H1 (cell line): ENCODE measurements around the gene C1orf21. TPM values are rescaled to one million over a fixed set of nuclear protein-coding genes. Genes with fewer than 3 reads are reported as not detected.

Experiments used
- CTCF ChIA-PET: fragments of 300-600 bp; sonication (Branson Sonifier 250); formaldehyde crosslinking; loops from one replicate; lab custom pipeline; 2021; ENCODE audit not compliant: partially characterized antibody; lab: Charles Lee
- POLR2A ChIA-PET: fragments of 300-600 bp; sonication (Branson Sonifier 250); formaldehyde crosslinking; loops from one replicate; lab custom pipeline; 2021; ENCODE audit warnings: inconsistent platforms; ENCODE audit not compliant: partially characterized antibody; lab: Charles Lee
- DNase-seq, 2 experiments: peaks; one replicate each; pipeline versions ENCODE4 v3.0.0 to v3.0.0-alpha.2; 2010 to 2022; ENCODE audit warnings: low spot score in 2 of 2, low read depth in 1 of 2, mixed read lengths in 1 of 2
- FAIRE-seq: peaks from 2 replicates; lab custom pipeline; 2011; peaks lifted over from hg19 to GRCh38; lab: Jason Lieb, UNC
- H2AFZ ChIP-seq: 2 replicates; pipeline ENCODE4 v1.8.1; 2012; ENCODE audit warnings: low read length, inconsistent platforms
- H2AK5ac ChIP-seq: 2 replicates; pipeline ENCODE4 v1.6.1; 2013; ENCODE audit warnings: low read depth, low read length
- H2BK120ac ChIP-seq: replicated peaks from 2 replicates; pipeline ENCODE3; 2013; ENCODE audit warnings: low read depth, low read length, inconsistent platforms
- H2BK12ac ChIP-seq: 2 replicates; pipeline ENCODE4 v1.6.1; 2013; ENCODE audit warnings: low read depth, low read length
- H2BK15ac ChIP-seq: 2 replicates; pipeline ENCODE4 v1.6.1; 2013; ENCODE audit warnings: low read length
- H2BK20ac ChIP-seq: 2 replicates; pipeline ENCODE4 v1.6.1; 2013; ENCODE audit warnings: low read length
- H2BK5ac ChIP-seq: 2 replicates; pipeline ENCODE4 v1.6.1; 2013; ENCODE audit warnings: low read depth, low read length
- H3K14ac ChIP-seq: 2 replicates; pipeline ENCODE4 v1.6.1; 2013; ENCODE audit warnings: inconsistent platforms; ENCODE audit not compliant: insufficient read length
- H3K18ac ChIP-seq: 2 replicates; pipeline ENCODE4 v1.6.1; 2013; ENCODE audit warnings: low read length; ENCODE audit errors: extremely low read depth
- H3K23ac ChIP-seq: 2 replicates; pipeline ENCODE4 v1.6.1; 2013; ENCODE audit warnings: inconsistent platforms; ENCODE audit not compliant: insufficient read length
- H3K23me2 ChIP-seq: 2 replicates; pipeline ENCODE4 v1.6.1; 2013; ENCODE audit warnings: low read depth, low read length
- H3K27ac ChIP-seq: 2 replicates; pipeline ENCODE4 v1.6.1; 2011; ENCODE audit warnings: low read depth, low read length, inconsistent platforms
- H3K27me3 ChIP-seq, 4 experiments: replicated peaks in 1 of 4; 1 replicate in 1 of 4; 2 replicates in 3 of 4; pipeline versions ENCODE4 v1.6.1 to v1.8.1; 2011 to 2013; ENCODE audit warnings: low read length in 3 of 4, mild to moderate bottlenecking in 3 of 4, inconsistent platforms in 2 of 4, mixed read lengths in 2 of 4, moderate library complexity in 1 of 4; ENCODE audit not compliant: control insufficient read depth in 3 of 4, insufficient read depth in 3 of 4; ENCODE audit errors: extremely low read depth in 1 of 4
- H3K36me3 ChIP-seq, 4 experiments: 2 replicates each; pipeline versions ENCODE4 v1.6.1 to v1.8.1; 2011 to 2013; ENCODE audit warnings: mild to moderate bottlenecking in 4 of 4, low read length in 3 of 4, moderate library complexity in 2 of 4, control low read depth in 1 of 4, inconsistent platforms in 1 of 4; ENCODE audit not compliant: insufficient read depth in 4 of 4, control insufficient read depth in 2 of 4
- H3K4ac ChIP-seq: replicated peaks from 2 replicates; pipeline ENCODE3; 2013; ENCODE audit warnings: low read length, low read depth, mixed read lengths, inconsistent platforms; ENCODE audit not compliant: insufficient read length
- H3K4me1 ChIP-seq, 4 experiments: replicated peaks in 1 of 4; 1 replicate in 1 of 4; 2 replicates in 3 of 4; pipeline versions ENCODE4 v1.6.1 to v1.8.1; 2011 to 2013; ENCODE audit warnings: low read length in 3 of 4, inconsistent platforms in 2 of 4, mixed read lengths in 1 of 4; ENCODE audit not compliant: insufficient read depth in 4 of 4, control insufficient read depth in 3 of 4
- H3K4me2 ChIP-seq, 2 experiments: 2 replicates each; pipeline versions ENCODE4 v1.6.1 to v1.8.1; 2011 to 2013; ENCODE audit warnings: low read depth in 2 of 2, low read length in 2 of 2, control low read depth in 1 of 2, inconsistent platforms in 1 of 2, mild to moderate bottlenecking in 1 of 2; ENCODE audit not compliant: insufficient read depth in 1 of 2
- H3K4me3 ChIP-seq, 4 experiments: fragments of 200-600, 300-600 bp in 1 of 4; sonication (generic), shearing (Covaris generic), sonication (Bioruptor Twin) in 1 of 4; 2 replicates each; pipeline versions ENCODE4 v1.5.1 to v1.8.1; 2011 to 2016; ENCODE audit warnings: low read length in 4 of 4, low read depth in 3 of 4, control low read depth in 2 of 4, inconsistent platforms in 2 of 4, mild to moderate bottlenecking in 2 of 4, mixed read lengths in 1 of 4, moderate library complexity in 1 of 4; ENCODE audit not compliant: insufficient read depth in 2 of 4; ENCODE audit errors: extremely low read depth in 1 of 4
- H3K56ac ChIP-seq: replicated peaks from 2 replicates; pipeline ENCODE3; 2013; ENCODE audit warnings: low read depth, mild to moderate bottlenecking, mixed read lengths, low read length, inconsistent platforms; ENCODE audit not compliant: insufficient read length
- H3K79me1 ChIP-seq: 2 replicates; pipeline ENCODE4 v1.6.1; 2013; ENCODE audit warnings: low read depth, low read length, control low read depth
- H3K79me2 ChIP-seq, 2 experiments: 2 replicates each; pipeline versions ENCODE4 v1.6.1 to v1.8.1; 2012 to 2013; ENCODE audit warnings: low read length in 2 of 2, mild to moderate bottlenecking in 2 of 2, inconsistent platforms in 1 of 2; ENCODE audit not compliant: insufficient read depth in 2 of 2, control insufficient read depth in 1 of 2
- H3K9ac ChIP-seq, 4 experiments: replicated peaks in 1 of 4; 1 replicate in 1 of 4; 2 replicates in 3 of 4; pipeline versions ENCODE4 v1.6.1 to v1.8.1; 2011 to 2013; ENCODE audit warnings: low read depth in 3 of 4, low read length in 3 of 4, control low read depth in 2 of 4, mild to moderate bottlenecking in 2 of 4, moderate library complexity in 2 of 4, inconsistent platforms in 1 of 4; ENCODE audit errors: extremely low read depth in 1 of 4
- H3K9me3 ChIP-seq, 2 experiments: 2 replicates each; pipeline versions ENCODE4 v1.6.1 to v1.8.1; 2012 to 2013; ENCODE audit warnings: mild to moderate bottlenecking in 2 of 2, moderate library complexity in 2 of 2, control low read depth in 1 of 2, inconsistent platforms in 1 of 2, low read depth in 1 of 2, low read length in 1 of 2, mixed read lengths in 1 of 2; ENCODE audit not compliant: insufficient read depth in 2 of 2
- H4K20me1 ChIP-seq, 2 experiments: replicated peaks in 1 of 2; 2 replicates each; pipeline versions ENCODE3 to v1.8.1; 2011 to 2013; ENCODE audit warnings: inconsistent platforms in 2 of 2, low read length in 2 of 2, mild to moderate bottlenecking in 1 of 2; ENCODE audit not compliant: insufficient read depth in 2 of 2, control insufficient read depth in 1 of 2
- H4K5ac ChIP-seq: 2 replicates; pipeline ENCODE4 v1.6.1; 2013; ENCODE audit warnings: low read length, low read depth, mixed read lengths, inconsistent platforms; ENCODE audit not compliant: insufficient read length
- H4K8ac ChIP-seq: 2 replicates; pipeline ENCODE4 v1.8.0; 2013; ENCODE audit warnings: mild to moderate bottlenecking, moderate library complexity, low read length, inconsistent platforms; ENCODE audit not compliant: insufficient read depth; ENCODE audit errors: extremely low read depth
- H4K91ac ChIP-seq: replicated peaks from 2 replicates; pipeline ENCODE3; 2013; ENCODE audit warnings: low read length, mixed read lengths, inconsistent platforms; ENCODE audit not compliant: insufficient read length
- ASH2L ChIP-seq: fragments of 200-600, 300-600 bp; sonication (generic); IDR thresholded peaks from one replicate; pipeline ENCODE4 v1.7.1; 2017; ENCODE audit warnings: low read length
- ATF2 ChIP-seq: IDR thresholded peaks from 2 replicates; pipeline ENCODE4 v1.6.1; 2012; ENCODE audit warnings: low read length, inconsistent platforms
- CHD2 ChIP-seq: IDR thresholded peaks from 2 replicates; pipeline ENCODE4 v1.6.1; 2012; ENCODE audit warnings: low read length, improper control_type of control experiment
- CTBP2 ChIP-seq: IDR thresholded peaks from 2 replicates; pipeline ENCODE4 v1.7.0; 2011; ENCODE audit warnings: borderline replicate concordance, mild to moderate bottlenecking, moderate library complexity, mixed read lengths, low read length; ENCODE audit not compliant: insufficient read depth, insufficient read length
- FOSL1 ChIP-seq: IDR thresholded peaks from 2 replicates; pipeline ENCODE4 v1.6.1; 2011; ENCODE audit warnings: mild to moderate bottlenecking, low read depth, low read length, moderate library complexity; ENCODE audit not compliant: insufficient read depth
- GTF2F1 ChIP-seq: IDR thresholded peaks from 2 replicates; pipeline ENCODE4 v1.6.1; 2012; ENCODE audit warnings: low read depth, low read length, improper control_type of control experiment, borderline replicate concordance
- MAFK ChIP-seq: IDR thresholded peaks from 2 replicates; pipeline ENCODE4 v1.6.1; 2012; ENCODE audit warnings: low read depth, mild to moderate bottlenecking, improper control_type of control experiment, low read length
- POLR2A ChIP-seq, 2 experiments: IDR thresholded peaks; 1 replicate in 1 of 2; 2 replicates in 1 of 2; pipeline ENCODE4 v1.6.1; 2011; ENCODE audit warnings: low read depth in 2 of 2, low read length in 2 of 2, mild to moderate bottlenecking in 2 of 2; ENCODE audit errors: control extremely low read depth in 1 of 2
- POLR2AphosphoS5 ChIP-seq: IDR thresholded peaks from 2 replicates; pipeline ENCODE4 v1.6.1; 2011; ENCODE audit warnings: low read depth, low read length
- RNF2 ChIP-seq: fragments of 200-900, 300-1000 bp; sonication (generic); IDR thresholded peaks from 2 replicates; pipeline ENCODE4 v1.7.1; 2016; ENCODE audit warnings: borderline replicate concordance, low read depth, mild to moderate bottlenecking, antibody characterized with exemption, low read length; ENCODE audit not compliant: poor library complexity, severe bottlenecking; ENCODE audit errors: missing control alignments
- RXRA ChIP-seq: IDR thresholded peaks from 2 replicates; pipeline ENCODE4 v1.6.1; 2011; ENCODE audit warnings: low read depth, mild to moderate bottlenecking, low read length, moderate library complexity; ENCODE audit not compliant: insufficient read depth
- SUZ12 ChIP-seq: fragments of 200-600 bp; sonication (generic); IDR thresholded peaks from 2 replicates; pipeline ENCODE4 v1.6.1; 2012; ENCODE audit warnings: mild to moderate bottlenecking, inconsistent platforms, low read length, moderate library complexity, mixed read lengths
- WGBS, 2 experiments: shearing (Covaris generic) in 1 of 2; methylation state at CpG; one replicate each; pipeline versions ENCODE4 v1.1.6 to v1.1.7; 2013 to 2015; ENCODE audit warnings: low lambda C conversion rate in 2 of 2, mixed read lengths in 2 of 2, inconsistent platforms in 1 of 2, low coverage in 1 of 2, missing lambda C conversion rate in 1 of 2; ENCODE audit not compliant: insufficient replicate concordance in 2 of 2, insufficient coverage in 1 of 2, insufficient read length in 1 of 2; ENCODE audit errors: extremely low coverage in 1 of 2, missing lambda C conversion rate in 1 of 2; 5-methylcytosine and 5-hydroxymethylcytosine counted together
- polyA plus RNA-seq, 7 experiments: library from polyadenylated mRNA; depleted of rRNA in 3 of 7; stranded (reverse) in 5 of 7; unstranded in 2 of 7; fragments of >200 nt in 5 of 7; fragments of 200-250 nt in 2 of 7; gene quantifications; 1 replicate in 5 of 7; 2 replicates in 1 of 7; 4 replicates in 1 of 7; pipeline versions ENCODE4 v1.2.1 to v1.2.3, GENCODE V29; 2011 to 2013; ENCODE audit warnings: missing spikeins in 2 of 7, mixed read lengths in 2 of 7
- total RNA-seq: library from RNA; stranded (reverse); fragmentation: NEBNext Ultra II Directional; extraction: Animal tissue kit (Norgen Biotek cat#: 25700); gene quantifications from 2 replicates; pipeline ENCODE4 v1.2.1, GENCODE V29; 2021

C1orf21 gene
- total and polyA plus RNA-seq, 2 of the 8 experiments (the other 6 are each of a cell fraction or from before 2014, with no cell fraction given) = 16.6 to 51.0 TPM

- H3K4me1 ChIP-seq = no peaks in the 10 kb centered on the region
- H4K5ac ChIP-seq = no peak overlapping the region
- WGBS, 2 experiments = 80% methylated on average over 1 of the region's 1 CpG; no CpG with 5 or more reads in 1 of the 2 experiments
- H4K91ac ChIP-seq = no peak overlapping the region
- FAIRE-seq (no peak), DNase-seq (no peak)
- H2BK5ac ChIP-seq = no peak overlapping the region
- H3K79me2 ChIP-seq = no peaks in the 10 kb centered on the region; a peak in 1 of 4 replicates
- H2AK5ac ChIP-seq = no peak overlapping the region
- no peak overlapping the region for H3K23ac ChIP-seq
- H3K23me2 ChIP-seq = peaks cover 3% of the 10 kb centered on the region; the same call in 1 of the 2 replicates
- H2BK15ac ChIP-seq = no peak overlapping the region
- no peak overlapping the region for H3K4me2 ChIP-seq
- no peak overlapping the region for H2BK12ac ChIP-seq
- H3K14ac ChIP-seq = no peak overlapping the region
- H3K9ac ChIP-seq = no peak overlapping the region
- no peak overlapping the region for H3K27ac ChIP-seq
- no peaks in the 10 kb centered on the region; the same call in 1 of the 2 replicates for H3K79me1 ChIP-seq
- no peak overlapping the region for H3K4me3 ChIP-seq
- H3K9me3 ChIP-seq = no peaks in the 10 kb centered on the region
- POLR2A ChIA-PET = no interaction called here
- no peak overlapping the region for H3K18ac ChIP-seq
- no peak overlapping the region for H3K56ac ChIP-seq
- H4K20me1 ChIP-seq = no peaks in the 10 kb centered on the region
- H2BK20ac ChIP-seq = no peak overlapping the region
- H3K27me3 ChIP-seq = no peaks in the 10 kb centered on the region
- no peak overlapping the region for H2AFZ ChIP-seq
- no peak overlapping the region for H4K8ac ChIP-seq
- no peak overlapping the region for H2BK120ac ChIP-seq
- CTCF ChIA-PET = interaction anchor here (1.0 to 1.9 kb wide), 7 partner anchors 9 to 403 kb away, joined by 3 to 6 read pairs (median 3); no protein-coding TSS in a partner anchor
- H3K4ac ChIP-seq = no peak overlapping the region
- H3K36me3 ChIP-seq = peaks cover 0 to 5% (median 0%) of the 10 kb centered on the region in 4 experiments; a peak in 1 of 8 replicates
- TF ChIP-seq RNF2 (no peak), SUZ12 (no peak), FOSL1 (no peak), GTF2F1 (no peak), CHD2 (no peak), ASH2L (no peak), CTBP2 (no peak), POLR2AphosphoS5 (no peak), ATF2 (no peak), RXRA (no peak), POLR2A (IDR thresholded peaks at IDR 0.05; ENCODE audit: control extremely low read depth in 1 of 2, low read depth in 2 of 2, low read length in 2 of 2) (no peak), MAFK (no peak)
Observed at GRCh38 chr1:184567009-184567408, 180.2 kb downstream of the C1orf21 start.
